H1 (cell line): ENCODE measurements around the gene PLA1A. TPM values are rescaled to one million over a fixed set of nuclear protein-coding genes. Genes with fewer than 3 reads are reported as not detected.

Source experiments
- CTCF ChIA-PET: fragments of 300-600 bp; sonication (Branson Sonifier 250); formaldehyde crosslinking; loops from one replicate; lab custom pipeline; 2021; ENCODE audit not compliant: partially characterized antibody; lab: Charles Lee
- POLR2A ChIA-PET: fragments of 300-600 bp; sonication (Branson Sonifier 250); formaldehyde crosslinking; loops from one replicate; lab custom pipeline; 2021; ENCODE audit warnings: inconsistent platforms; ENCODE audit not compliant: partially characterized antibody; lab: Charles Lee
- DNase-seq, 2 experiments: peaks; one replicate each; pipeline versions ENCODE4 v3.0.0 to v3.0.0-alpha.2; 2010 to 2022; ENCODE audit warnings: low spot score in 2 of 2, low read depth in 1 of 2, mixed read lengths in 1 of 2
- FAIRE-seq: peaks from 2 replicates; lab custom pipeline; 2011; peaks lifted over from hg19 to GRCh38; lab: Jason Lieb, UNC
- H2AFZ ChIP-seq: 2 replicates; pipeline ENCODE4 v1.8.1; 2012; ENCODE audit warnings: low read length, inconsistent platforms
- H2AK5ac ChIP-seq: 2 replicates; pipeline ENCODE4 v1.6.1; 2013; ENCODE audit warnings: low read depth, low read length
- H2BK120ac ChIP-seq: replicated peaks from 2 replicates; pipeline ENCODE3; 2013; ENCODE audit warnings: low read depth, low read length, inconsistent platforms
- H2BK12ac ChIP-seq: 2 replicates; pipeline ENCODE4 v1.6.1; 2013; ENCODE audit warnings: low read depth, low read length
- H2BK15ac ChIP-seq: 2 replicates; pipeline ENCODE4 v1.6.1; 2013; ENCODE audit warnings: low read length
- H2BK20ac ChIP-seq: 2 replicates; pipeline ENCODE4 v1.6.1; 2013; ENCODE audit warnings: low read length
- H2BK5ac ChIP-seq: 2 replicates; pipeline ENCODE4 v1.6.1; 2013; ENCODE audit warnings: low read depth, low read length
- H3K14ac ChIP-seq: 2 replicates; pipeline ENCODE4 v1.6.1; 2013; ENCODE audit warnings: inconsistent platforms; ENCODE audit not compliant: insufficient read length
- H3K18ac ChIP-seq: 2 replicates; pipeline ENCODE4 v1.6.1; 2013; ENCODE audit warnings: low read length; ENCODE audit errors: extremely low read depth
- H3K23ac ChIP-seq: 2 replicates; pipeline ENCODE4 v1.6.1; 2013; ENCODE audit warnings: inconsistent platforms; ENCODE audit not compliant: insufficient read length
- H3K23me2 ChIP-seq: 2 replicates; pipeline ENCODE4 v1.6.1; 2013; ENCODE audit warnings: low read depth, low read length
- H3K27ac ChIP-seq: 2 replicates; pipeline ENCODE4 v1.6.1; 2011; ENCODE audit warnings: low read depth, low read length, inconsistent platforms
- H3K27me3 ChIP-seq, 4 experiments: replicated peaks in 1 of 4; 1 replicate in 1 of 4; 2 replicates in 3 of 4; pipeline versions ENCODE4 v1.6.1 to v1.8.1; 2011 to 2013; ENCODE audit warnings: low read length in 3 of 4, mild to moderate bottlenecking in 3 of 4, inconsistent platforms in 2 of 4, mixed read lengths in 2 of 4, moderate library complexity in 1 of 4; ENCODE audit not compliant: control insufficient read depth in 3 of 4, insufficient read depth in 3 of 4; ENCODE audit errors: extremely low read depth in 1 of 4
- H3K36me3 ChIP-seq, 4 experiments: 2 replicates each; pipeline versions ENCODE4 v1.6.1 to v1.8.1; 2011 to 2013; ENCODE audit warnings: mild to moderate bottlenecking in 4 of 4, low read length in 3 of 4, moderate library complexity in 2 of 4, control low read depth in 1 of 4, inconsistent platforms in 1 of 4; ENCODE audit not compliant: insufficient read depth in 4 of 4, control insufficient read depth in 2 of 4
- H3K4ac ChIP-seq: replicated peaks from 2 replicates; pipeline ENCODE3; 2013; ENCODE audit warnings: low read length, low read depth, mixed read lengths, inconsistent platforms; ENCODE audit not compliant: insufficient read length
- H3K4me1 ChIP-seq, 4 experiments: replicated peaks in 1 of 4; 1 replicate in 1 of 4; 2 replicates in 3 of 4; pipeline versions ENCODE4 v1.6.1 to v1.8.1; 2011 to 2013; ENCODE audit warnings: low read length in 3 of 4, inconsistent platforms in 2 of 4, mixed read lengths in 1 of 4; ENCODE audit not compliant: insufficient read depth in 4 of 4, control insufficient read depth in 3 of 4
- H3K4me2 ChIP-seq, 2 experiments: 2 replicates each; pipeline versions ENCODE4 v1.6.1 to v1.8.1; 2011 to 2013; ENCODE audit warnings: low read depth in 2 of 2, low read length in 2 of 2, control low read depth in 1 of 2, inconsistent platforms in 1 of 2, mild to moderate bottlenecking in 1 of 2; ENCODE audit not compliant: insufficient read depth in 1 of 2
- H3K4me3 ChIP-seq, 4 experiments: fragments of 200-600, 300-600 bp in 1 of 4; sonication (generic), shearing (Covaris generic), sonication (Bioruptor Twin) in 1 of 4; 2 replicates each; pipeline versions ENCODE4 v1.5.1 to v1.8.1; 2011 to 2016; ENCODE audit warnings: low read length in 4 of 4, low read depth in 3 of 4, control low read depth in 2 of 4, inconsistent platforms in 2 of 4, mild to moderate bottlenecking in 2 of 4, mixed read lengths in 1 of 4, moderate library complexity in 1 of 4; ENCODE audit not compliant: insufficient read depth in 2 of 4; ENCODE audit errors: extremely low read depth in 1 of 4
- H3K56ac ChIP-seq: replicated peaks from 2 replicates; pipeline ENCODE3; 2013; ENCODE audit warnings: low read depth, mild to moderate bottlenecking, mixed read lengths, low read length, inconsistent platforms; ENCODE audit not compliant: insufficient read length
- H3K79me1 ChIP-seq: 2 replicates; pipeline ENCODE4 v1.6.1; 2013; ENCODE audit warnings: low read depth, low read length, control low read depth
- H3K79me2 ChIP-seq, 2 experiments: 2 replicates each; pipeline versions ENCODE4 v1.6.1 to v1.8.1; 2012 to 2013; ENCODE audit warnings: low read length in 2 of 2, mild to moderate bottlenecking in 2 of 2, inconsistent platforms in 1 of 2; ENCODE audit not compliant: insufficient read depth in 2 of 2, control insufficient read depth in 1 of 2
- H3K9ac ChIP-seq, 4 experiments: replicated peaks in 1 of 4; 1 replicate in 1 of 4; 2 replicates in 3 of 4; pipeline versions ENCODE4 v1.6.1 to v1.8.1; 2011 to 2013; ENCODE audit warnings: low read depth in 3 of 4, low read length in 3 of 4, control low read depth in 2 of 4, mild to moderate bottlenecking in 2 of 4, moderate library complexity in 2 of 4, inconsistent platforms in 1 of 4; ENCODE audit errors: extremely low read depth in 1 of 4
- H3K9me3 ChIP-seq, 2 experiments: 2 replicates each; pipeline versions ENCODE4 v1.6.1 to v1.8.1; 2012 to 2013; ENCODE audit warnings: mild to moderate bottlenecking in 2 of 2, moderate library complexity in 2 of 2, control low read depth in 1 of 2, inconsistent platforms in 1 of 2, low read depth in 1 of 2, low read length in 1 of 2, mixed read lengths in 1 of 2; ENCODE audit not compliant: insufficient read depth in 2 of 2
- H4K20me1 ChIP-seq, 2 experiments: replicated peaks in 1 of 2; 2 replicates each; pipeline versions ENCODE3 to v1.8.1; 2011 to 2013; ENCODE audit warnings: inconsistent platforms in 2 of 2, low read length in 2 of 2, mild to moderate bottlenecking in 1 of 2; ENCODE audit not compliant: insufficient read depth in 2 of 2, control insufficient read depth in 1 of 2
- H4K5ac ChIP-seq: 2 replicates; pipeline ENCODE4 v1.6.1; 2013; ENCODE audit warnings: low read length, low read depth, mixed read lengths, inconsistent platforms; ENCODE audit not compliant: insufficient read length
- H4K8ac ChIP-seq: 2 replicates; pipeline ENCODE4 v1.8.0; 2013; ENCODE audit warnings: mild to moderate bottlenecking, moderate library complexity, low read length, inconsistent platforms; ENCODE audit not compliant: insufficient read depth; ENCODE audit errors: extremely low read depth
- H4K91ac ChIP-seq: replicated peaks from 2 replicates; pipeline ENCODE3; 2013; ENCODE audit warnings: low read length, mixed read lengths, inconsistent platforms; ENCODE audit not compliant: insufficient read length
- GABPA ChIP-seq: IDR thresholded peaks from 2 replicates; pipeline ENCODE4 v1.6.1; 2011; ENCODE audit warnings: mild to moderate bottlenecking, low read length, moderate library complexity, borderline replicate concordance; ENCODE audit not compliant: insufficient read depth
- GTF2F1 ChIP-seq: IDR thresholded peaks from 2 replicates; pipeline ENCODE4 v1.6.1; 2012; ENCODE audit warnings: low read depth, low read length, improper control_type of control experiment, borderline replicate concordance
- SP1 ChIP-seq: IDR thresholded peaks from 2 replicates; pipeline ENCODE4 v1.6.1; 2011; ENCODE audit warnings: low read depth, low read length
- WGBS, 2 experiments: shearing (Covaris generic) in 1 of 2; methylation state at CpG; one replicate each; pipeline versions ENCODE4 v1.1.6 to v1.1.7; 2013 to 2015; ENCODE audit warnings: low lambda C conversion rate in 2 of 2, mixed read lengths in 2 of 2, inconsistent platforms in 1 of 2, low coverage in 1 of 2, missing lambda C conversion rate in 1 of 2; ENCODE audit not compliant: insufficient replicate concordance in 2 of 2, insufficient coverage in 1 of 2, insufficient read length in 1 of 2; ENCODE audit errors: extremely low coverage in 1 of 2, missing lambda C conversion rate in 1 of 2; 5-methylcytosine and 5-hydroxymethylcytosine counted together
- polyA plus RNA-seq, 7 experiments: library from polyadenylated mRNA; depleted of rRNA in 3 of 7; stranded (reverse) in 5 of 7; unstranded in 2 of 7; fragments of >200 nt in 5 of 7; fragments of 200-250 nt in 2 of 7; gene quantifications; 1 replicate in 5 of 7; 2 replicates in 1 of 7; 4 replicates in 1 of 7; pipeline versions ENCODE4 v1.2.1 to v1.2.3, GENCODE V29; 2011 to 2013; ENCODE audit warnings: missing spikeins in 2 of 7, mixed read lengths in 2 of 7
- total RNA-seq: library from RNA; stranded (reverse); fragmentation: NEBNext Ultra II Directional; extraction: Animal tissue kit (Norgen Biotek cat#: 25700); gene quantifications from 2 replicates; pipeline ENCODE4 v1.2.1, GENCODE V29; 2021

PLA1A gene
- total and polyA plus RNA-seq, 2 of the 8 experiments (the other 6 are each of a cell fraction or from before 2014, with no cell fraction given): not detected

DNA sequence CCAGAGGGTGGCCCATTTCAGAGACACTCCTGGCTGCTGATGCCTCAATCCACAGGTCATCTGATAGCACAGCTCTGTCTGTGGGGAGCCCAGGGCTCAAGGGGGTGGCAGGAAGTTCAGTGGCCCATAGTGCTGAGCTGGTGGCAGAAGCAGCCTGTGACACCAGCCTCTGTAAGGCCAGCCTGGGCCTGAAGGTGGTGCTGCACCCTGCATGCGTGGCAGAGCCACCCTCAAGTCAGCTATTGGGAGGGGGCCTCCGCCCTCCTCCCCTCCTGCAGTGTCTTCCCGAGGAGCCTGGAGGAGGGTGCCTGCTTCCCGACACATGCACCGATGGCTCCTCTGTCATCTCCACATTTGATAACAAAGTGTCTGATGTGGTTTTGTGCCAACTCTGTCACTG is 3.0 kb downstream of the PLA1A start:
- Histone ChIP-seq H3K18ac (no peak overlapping the region), H3K4me3 (no peak overlapping the region), H3K23me2 (no peaks in the 10 kb centered on the region; the same call in 1 of the 2 replicates), H4K5ac (no peak overlapping the region), H3K56ac (no peak overlapping the region), H4K8ac (no peak overlapping the region), H2BK20ac (no peak overlapping the region), H3K4me2 (peak overlapping the region in 1 of 2 experiments; percentile 32; a peak in 2 of 4 replicates), H3K79me2 (no peaks in the 10 kb centered on the region), H2BK120ac (no peak overlapping the region), H2BK12ac (no peak overlapping the region), H3K4ac (no peak overlapping the region), H3K14ac (no peak overlapping the region), H2AK5ac (no peak overlapping the region), H3K9ac (no peak overlapping the region; a peak in 1 of 7 replicates), H3K9me3 (no peaks in the 10 kb centered on the region), H3K4me1 (peaks cover 0 to 3% (median 0%) of the 10 kb centered on the region in 4 experiments; a peak in 3 of 7 replicates), H2AFZ (peak overlapping the region; percentile 93), H3K27ac (no peak overlapping the region), H4K91ac (no peak overlapping the region), H3K27me3 (no peaks in the 10 kb centered on the region), H3K79me1 (no peaks in the 10 kb centered on the region), H3K36me3 (no peaks in the 10 kb centered on the region), H4K20me1 (no peaks in the 10 kb centered on the region), H2BK5ac (no peak overlapping the region), H2BK15ac (no peak overlapping the region), H3K23ac (no peak overlapping the region)
- ChIA-PET POLR2A (no interaction called here), CTCF (interaction anchor here (0.7 to 4.9 kb wide), 35 partner anchors 9 to 817 kb away, joined by 3 to 32 read pairs (median 5); partner anchors contain the start of genes CD80 and COX17)
- WGBS, 2 experiments: 39% methylated on average over 4 of the region's 5 CpGs; no CpG with 5 or more reads in 1 of the 2 experiments
- DNase-seq (peak in 1 of 2 experiments; percentile 69), FAIRE-seq (no peak)
- TF ChIP-seq GABPA (no peak), GTF2F1 (no peak), SP1 (no peak)
